WTC11 (cell line): ENCODE results near the gene GRIPAP1. TPM values are rescaled to one million over a fixed set of nuclear protein-coding genes. Genes with fewer than 3 reads are reported as not detected.

Experiments
- ATAC-seq: fragments of 200-7000 bp; cut with Tn5 transposase; 2 replicates; pipeline ENCODE4 v1.10.0; 2021; ENCODE audit warnings: mild to moderate bottlenecking, moderate library complexity
- CTCF ChIA-PET: fragments of 300-600 bp; sonication (Branson Sonifier 250); formaldehyde crosslinking; loops from one replicate; lab custom pipeline; 2021; ENCODE audit warnings: antibody characterized with exemption; lab: Charles Lee
- POLR2A ChIA-PET: fragments of 350-600 bp; sonication (Branson Sonifier 250); formaldehyde crosslinking; loops from one replicate; lab custom pipeline; 2021; ENCODE audit warnings: antibody characterized with exemption; lab: Charles Lee
- DNase-seq: peaks from one replicate; pipeline ENCODE4 v3.0.0; 2021; ENCODE audit warnings: low spot score
- H3K27ac Mint-ChIP-seq: 2 replicates; pipeline ENCODE4 v1.8.0; 2021; ENCODE audit warnings: mixed read lengths
- H3K27me3 Mint-ChIP-seq: 2 replicates; pipeline ENCODE4 v1.8.0; 2021; ENCODE audit warnings: low read depth, mild to moderate bottlenecking, moderate library complexity, mixed read lengths
- H3K36me3 Mint-ChIP-seq: 2 replicates; pipeline ENCODE4 v1.8.0; 2021; ENCODE audit warnings: mixed read lengths
- H3K4me1 Mint-ChIP-seq: 2 replicates; pipeline ENCODE4 v1.8.0; 2022; ENCODE audit warnings: mixed read lengths
- H3K4me3 Mint-ChIP-seq: 2 replicates; pipeline ENCODE4 v1.8.0; 2021; ENCODE audit warnings: mild to moderate bottlenecking, moderate library complexity, mixed read lengths
- H3K9me3 Mint-ChIP-seq: 2 replicates; pipeline ENCODE4 v1.8.0; 2021; ENCODE audit warnings: mixed read lengths
- ARID4B ChIP-seq: sonication (generic); formaldehyde crosslinking; IDR thresholded peaks from 2 replicates; pipeline ENCODE4 v1.8.0; 2023; ENCODE audit warnings: missing genetic modification reagents, mild to moderate bottlenecking, borderline replicate concordance
- CBFB ChIP-seq: sonication (generic); formaldehyde crosslinking; IDR thresholded peaks from 2 replicates; pipeline ENCODE4 v1.8.1; 2022; ENCODE audit warnings: mild to moderate bottlenecking, low read depth, missing genetic modification reagents
- CTCF ChIP-seq: fragments of 200-600 bp; IDR thresholded peaks from 2 replicates; pipeline ENCODE4 v1.8.0; 2022; ENCODE audit warnings: antibody characterized with exemption
- FOXP1 ChIP-seq: sonication (generic); formaldehyde crosslinking; IDR thresholded peaks from 2 replicates; pipeline ENCODE4 v1.8.0; 2022; ENCODE audit warnings: missing genetic modification reagents, mild to moderate bottlenecking, moderate library complexity, borderline replicate concordance
- GRHL2 ChIP-seq: fragments of 250-450 bp; sonication (Bioruptor Pico); IDR thresholded peaks from 2 replicates; pipeline ENCODE4 v1.8.0; 2022; ENCODE audit warnings: mild to moderate bottlenecking, moderate library complexity; ENCODE audit not compliant: insufficient replicate concordance, severe bottlenecking
- HMGA2 ChIP-seq: fragments of 250-450 bp; sonication (Bioruptor Pico); IDR thresholded peaks from 2 replicates; pipeline ENCODE4 v1.4.0; 2021; ENCODE audit warnings: mild to moderate bottlenecking, moderate library complexity
- JAZF1 ChIP-seq: fragments of 250-450 bp; sonication (Bioruptor Pico); IDR thresholded peaks from 2 replicates; pipeline ENCODE4 v1.9.0; 2021; ENCODE audit warnings: moderate library complexity, mild to moderate bottlenecking, inconsistent platforms
- MAX ChIP-seq: sonication (generic); formaldehyde crosslinking; IDR thresholded peaks from 2 replicates; pipeline ENCODE4 v1.8.0; 2022; ENCODE audit warnings: mild to moderate bottlenecking, missing genetic modification reagents
- NR3C1 ChIP-seq: sonication (generic); formaldehyde crosslinking; conservative IDR thresholded peaks from 2 replicates; pipeline ENCODE4 v1.8.1; 2023; ENCODE audit warnings: low read depth, mild to moderate bottlenecking, missing genetic modification reagents
- OVOL2 ChIP-seq: fragments of 250-450 bp; sonication (Bioruptor Pico); IDR thresholded peaks from 2 replicates; pipeline ENCODE4 v1.9.0; 2021; ENCODE audit warnings: mild to moderate bottlenecking, borderline replicate concordance
- PRRX2 ChIP-seq: fragments of 250-450 bp; sonication (Bioruptor Pico); IDR thresholded peaks from 2 replicates; pipeline ENCODE4 v1.8.0; 2021; ENCODE audit warnings: mild to moderate bottlenecking
- SP1 ChIP-seq: sonication (generic); formaldehyde crosslinking; conservative IDR thresholded peaks from 2 replicates; pipeline ENCODE4 v1.8.1; 2022; ENCODE audit warnings: missing genetic modification reagents
- STAT6 ChIP-seq: sonication (generic); formaldehyde crosslinking; conservative IDR thresholded peaks from 2 replicates; pipeline ENCODE4 v1.8.1; 2023; ENCODE audit warnings: mild to moderate bottlenecking, low read depth, missing genetic modification reagents, moderate library complexity
- TCF7 ChIP-seq: sonication (generic); formaldehyde crosslinking; IDR thresholded peaks from 2 replicates; pipeline ENCODE4 v1.8.0; 2022; ENCODE audit warnings: mild to moderate bottlenecking, low read depth, missing genetic modification reagents, moderate library complexity
- ZNF219 ChIP-seq: sonication (generic); formaldehyde crosslinking; IDR thresholded peaks from 2 replicates; pipeline ENCODE4 v1.8.0; 2023; ENCODE audit warnings: missing genetic modification reagents, mild to moderate bottlenecking, borderline replicate concordance
- ZNF425 ChIP-seq: fragments of 250-450 bp; sonication (Bioruptor Pico); conservative IDR thresholded peaks from 2 replicates; pipeline ENCODE4 v1.9.0; 2021; ENCODE audit warnings: mild to moderate bottlenecking
- total RNA-seq: library from RNA; stranded (reverse); gene quantifications from 3 replicates; pipeline ENCODE4 v1.2.3, GENCODE V29; 2021

GRIPAP1 gene
- total RNA-seq, 1 experiment from 2014 or later = 70.7 TPM

- TF ChIP-seq MAX (no peak), CBFB (CRISPR knock-in tag) (no peak), FOXP1 (CRISPR knock-in tag) (no peak), OVOL2 (CRISPR knock-in tag) (no peak), SP1 (CRISPR knock-in tag) (no peak), HMGA2 (CRISPR knock-in tag) (no peak)
- TF ChIP-seq, all 79 proteins: peak for 0
Observed at GRCh38 chrX:48968377-48968776, 33.7 kb downstream of the GRIPAP1 start (continued).

- Mint-ChIP-seq H3K4me1 (0 out of 2 replicates have a peak, but pooled peaks cover 4% of the 10 kb centered on the region), H3K9me3 (no peaks in the 10 kb centered on the region), H3K27ac (no peak overlapping the region), H3K36me3 (peaks cover 3% of the 10 kb centered on the region; the same call in 1 of the 2 replicates)
- TF ChIP-seq TCF7 (CRISPR knock-in tag) = no peak
- no peak for TF ChIP-seq PRRX2
- TF ChIP-seq SP1 (CRISPR knock-in tag) = no peak
- no peak for TF ChIP-seq GRHL2 (CRISPR knock-in tag)
- no peak for TF ChIP-seq STAT6 (CRISPR knock-in tag)
- TF ChIP-seq CTCF = no peak
- no peak for TF ChIP-seq OVOL2 (CRISPR knock-in tag)
- TF ChIP-seq ZNF219 (CRISPR knock-in tag) = no peak
- TF ChIP-seq JAZF1 (CRISPR knock-in tag) = no peak
- no peak for TF ChIP-seq HMGA2 (CRISPR knock-in tag)
- TF ChIP-seq NR3C1 (CRISPR knock-in tag) = no peak
- no peak for TF ChIP-seq ZNF425
- TF ChIP-seq ARID4B = no peak
- TF ChIP-seq, all 79 proteins: peak for 0
- no peak for ATAC-seq
- Mint-ChIP-seq H3K27me3 (no peaks in the 10 kb centered on the region), H3K4me3 (no peak overlapping the region)
- CTCF ChIA-PET = no interaction called here
- DNase-seq = no peak
- POLR2A ChIA-PET = no interaction called here
Observed at GRCh38 chrX:48966796-48967579, 35.1 kb downstream of the GRIPAP1 start.
